RKO (cell line): ENCODE results near the gene M1AP.

ENCODE experiments used
- DNase-seq: peaks from one replicate; pipeline ENCODE4 v3.0.0-alpha.2; 2016; ENCODE audit warnings: low spot score

Gene M1AP, protein sequence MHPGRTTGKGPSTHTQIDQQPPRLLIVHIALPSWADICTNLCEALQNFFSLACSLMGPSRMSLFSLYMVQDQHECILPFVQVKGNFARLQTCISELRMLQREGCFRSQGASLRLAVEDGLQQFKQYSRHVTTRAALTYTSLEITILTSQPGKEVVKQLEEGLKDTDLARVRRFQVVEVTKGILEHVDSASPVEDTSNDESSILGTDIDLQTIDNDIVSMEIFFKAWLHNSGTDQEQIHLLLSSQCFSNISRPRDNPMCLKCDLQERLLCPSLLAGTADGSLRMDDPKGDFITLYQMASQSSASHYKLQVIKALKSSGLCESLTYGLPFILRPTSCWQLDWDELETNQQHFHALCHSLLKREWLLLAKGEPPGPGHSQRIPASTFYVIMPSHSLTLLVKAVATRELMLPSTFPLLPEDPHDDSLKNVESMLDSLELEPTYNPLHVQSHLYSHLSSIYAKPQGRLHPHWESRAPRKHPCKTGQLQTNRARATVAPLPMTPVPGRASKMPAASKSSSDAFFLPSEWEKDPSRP

DNA sequence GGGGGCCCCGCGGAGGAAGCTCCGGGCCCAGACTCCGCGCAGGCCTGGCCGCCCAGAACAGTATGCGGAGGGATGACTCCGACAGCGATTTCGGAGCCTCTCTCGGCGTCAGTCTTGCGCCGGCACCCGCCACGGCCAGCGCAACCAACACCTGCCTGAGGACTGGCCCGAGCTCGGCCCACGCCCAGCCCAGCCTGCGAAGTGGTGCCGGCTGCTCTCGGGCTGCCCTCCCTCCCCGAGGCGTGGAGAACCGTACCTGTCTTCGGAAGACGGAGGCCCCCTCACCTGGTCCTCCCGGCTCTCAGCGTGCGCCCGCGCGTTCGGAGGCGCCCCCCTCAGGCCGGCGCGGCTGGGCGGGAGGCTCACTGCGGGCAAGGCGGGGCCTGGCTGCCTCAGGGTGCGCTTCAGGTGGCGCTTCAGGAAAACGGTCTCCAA, at the start of gene M1AP:
TSS of gene M1AP (minus strand) at position 322 of the 435 bp plus-strand sequence. CDS start 8,055 bp downstream, outside the sequence.
- no peak for DNase-seq

- DNase-seq = no peak
Observed at GRCh38 chr2:74696829-74697228, 48.7 kb upstream of the M1AP start.

DNA sequence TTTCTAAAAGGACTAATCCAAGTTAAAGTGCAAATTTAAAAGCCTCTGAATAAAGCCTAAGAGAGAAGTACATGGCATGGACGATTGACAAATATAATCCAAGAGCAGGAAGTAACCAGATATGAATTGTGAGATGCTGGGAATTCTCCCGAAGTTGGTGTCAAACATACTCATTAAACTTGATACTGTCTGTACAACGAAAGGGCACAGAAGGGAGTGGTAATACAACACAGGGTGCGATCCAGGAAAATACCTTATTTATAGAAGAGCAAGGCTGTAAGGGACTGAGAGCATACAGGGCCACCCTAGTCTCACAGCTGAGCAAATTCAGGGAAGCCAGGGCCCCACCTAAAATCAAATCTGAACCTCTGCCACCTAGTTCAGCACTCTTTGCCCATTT, 47.5 kb upstream of the M1AP start:
- no peak for DNase-seq

GRCh38 chr2:74694281-74694680, 46.2 kb upstream of the M1AP start:
- no peak for DNase-seq

GRCh38 chr2:74693668-74694067, 45.5 kb upstream of the M1AP start:
- DNase-seq = no peak

GRCh38 chr2:74693213-74693612, 45.1 kb upstream of the M1AP start:
- no peak for DNase-seq

GRCh38 chr2:74691929-74692328, 43.8 kb upstream of the M1AP start:
- DNase-seq = no peak

- DNase-seq = peak; percentile 73
Observed at GRCh38 chr2:74690571-74690970, 42.4 kb upstream of the M1AP start.

- DNase-seq = no peak
Observed at GRCh38 chr2:74689671-74690070, 41.5 kb upstream of the M1AP start.

GRCh38 chr2:74688881-74689280, 40.8 kb upstream of the M1AP start:
- DNase-seq = no peak

DNA sequence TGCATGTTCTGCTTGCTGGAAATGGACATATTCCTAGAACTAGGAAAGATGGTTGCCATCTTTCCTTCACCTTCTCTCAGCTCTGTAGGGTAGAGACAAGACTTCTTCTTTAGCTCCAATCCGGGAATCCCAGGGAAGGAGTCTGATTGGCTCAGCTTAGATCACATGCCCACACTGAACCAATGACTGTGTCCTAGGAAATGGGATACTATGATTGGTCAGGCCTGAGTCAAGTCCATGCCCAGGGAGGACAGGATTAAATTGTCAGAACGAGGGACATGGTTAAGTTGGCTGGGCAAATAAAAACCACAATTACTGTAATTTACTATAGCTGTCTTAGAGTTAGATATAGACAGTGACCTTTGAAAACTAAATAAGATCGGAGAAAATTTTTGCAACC, 37.3 kb upstream of the M1AP start:
- DNase-seq = no peak

- DNase-seq = no peak
Observed at GRCh38 chr2:74682501-74682900, 34.4 kb upstream of the M1AP start.

DNA sequence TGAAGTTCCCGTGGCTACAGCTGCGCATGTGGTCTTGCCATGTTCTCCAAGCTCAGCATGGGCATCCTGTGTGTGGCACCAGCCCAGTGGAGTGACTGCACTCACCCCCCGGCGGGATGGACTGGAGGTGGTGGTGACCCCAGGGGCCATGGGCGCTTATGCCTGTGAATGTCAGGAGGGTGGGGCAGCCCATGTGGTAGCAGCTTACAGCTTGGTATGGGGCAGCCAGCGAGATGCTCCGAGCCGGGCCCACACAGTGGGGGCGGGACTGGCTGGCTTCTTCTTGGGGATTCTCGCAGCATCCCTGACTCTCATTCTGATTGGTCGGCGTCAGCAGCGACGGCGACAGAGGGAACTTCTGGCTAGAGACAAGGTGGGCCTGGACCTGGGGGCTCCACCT, 31.5 kb upstream of the M1AP start:
- no peak for DNase-seq

- DNase-seq = no peak
Observed at GRCh38 chr2:74676331-74676730, 28.2 kb upstream of the M1AP start.

DNA sequence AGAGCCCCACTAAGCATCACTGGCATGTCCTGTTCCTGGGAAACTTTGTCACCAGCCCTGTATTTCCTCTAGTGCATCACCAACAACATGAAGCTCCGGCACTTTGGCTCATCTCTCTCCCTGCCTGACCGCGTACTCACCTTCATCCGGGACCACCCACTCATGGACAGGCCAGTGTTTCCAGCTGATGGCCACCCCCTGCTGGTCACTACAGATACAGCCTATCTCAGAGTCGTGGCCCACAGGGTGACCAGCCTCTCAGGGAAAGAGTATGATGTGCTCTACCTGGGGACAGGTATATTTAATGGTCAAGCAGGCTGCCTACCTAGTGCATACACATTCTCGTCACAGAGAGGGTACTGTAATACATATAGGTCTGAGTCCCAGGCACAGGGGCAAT, 27.0 kb upstream of the M1AP start:
- no peak for DNase-seq

GRCh38 chr2:74673826-74674528, 25.8 kb upstream of the M1AP start:
- DNase-seq = no peak

DNA sequence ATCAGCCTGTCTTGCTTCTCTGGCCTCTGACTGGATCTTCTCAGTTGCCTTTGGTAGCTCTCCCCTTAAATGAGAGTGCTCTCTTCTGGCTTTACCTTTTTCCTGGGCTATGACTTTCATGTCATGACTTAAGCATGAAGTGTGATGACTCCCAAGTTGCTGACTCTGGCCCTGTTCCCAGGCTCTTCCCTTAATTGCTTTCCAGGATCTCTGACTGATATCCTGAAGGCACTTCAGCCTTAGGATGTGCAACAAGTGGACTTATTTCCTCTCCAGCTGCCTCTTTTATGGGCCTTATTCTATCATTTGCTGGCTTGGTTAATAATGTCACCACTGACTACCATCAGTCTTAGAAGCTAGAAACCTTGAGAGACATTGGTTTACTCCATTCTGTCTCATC, 23.3 kb upstream of the M1AP start:
- peak; percentile 42 for DNase-seq

DNA sequence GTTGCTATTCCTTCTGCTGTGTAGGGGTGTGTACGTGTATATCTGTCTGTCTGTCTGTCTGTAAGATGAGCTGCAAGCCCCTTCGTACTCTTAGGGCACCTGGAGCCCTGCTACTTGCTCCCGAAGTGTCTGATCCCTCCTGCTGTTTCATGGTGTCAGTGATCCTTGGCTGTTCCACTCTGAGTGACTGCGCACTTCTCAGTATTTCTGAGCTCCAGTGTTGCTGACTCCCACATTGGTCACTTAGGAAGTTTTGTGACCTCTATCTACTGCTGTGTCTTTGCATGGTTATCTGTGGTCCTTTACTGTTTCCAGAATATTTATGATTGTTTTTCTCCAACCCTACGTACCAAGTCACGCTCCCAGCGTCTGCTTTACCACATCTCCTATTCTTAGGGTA, 22.1 kb upstream of the M1AP start:
- no peak for DNase-seq

GRCh38 chr2:74668087-74668486, 20.0 kb upstream of the M1AP start:
- DNase-seq = no peak

- DNase-seq = no peak
Observed at GRCh38 chr2:74659462-74659861, 11.3 kb upstream of the M1AP start.

GRCh38 chr2:74658516-74658915, 10.4 kb upstream of the M1AP start:
- peak; percentile 73 for DNase-seq

- DNase-seq = no peak
Observed at GRCh38 chr2:74655579-74655978, 7.4 kb upstream of the M1AP start.
